ENCODE measurements around the gene COP1. TPM values are rescaled to one million over a fixed set of nuclear protein-coding genes. Genes with fewer than 3 reads are reported as not detected.
A peak's percentile ranks its signal among the peaks of the same experiment; 100 is the strongest.

The COP1 gene
- total and polyA plus RNA-seq, 2 of the 13 experiments (the other 11 are each of a cell fraction or from before 2014, with no cell fraction given), result 20.5 to 51.3 TPM

DNA sequence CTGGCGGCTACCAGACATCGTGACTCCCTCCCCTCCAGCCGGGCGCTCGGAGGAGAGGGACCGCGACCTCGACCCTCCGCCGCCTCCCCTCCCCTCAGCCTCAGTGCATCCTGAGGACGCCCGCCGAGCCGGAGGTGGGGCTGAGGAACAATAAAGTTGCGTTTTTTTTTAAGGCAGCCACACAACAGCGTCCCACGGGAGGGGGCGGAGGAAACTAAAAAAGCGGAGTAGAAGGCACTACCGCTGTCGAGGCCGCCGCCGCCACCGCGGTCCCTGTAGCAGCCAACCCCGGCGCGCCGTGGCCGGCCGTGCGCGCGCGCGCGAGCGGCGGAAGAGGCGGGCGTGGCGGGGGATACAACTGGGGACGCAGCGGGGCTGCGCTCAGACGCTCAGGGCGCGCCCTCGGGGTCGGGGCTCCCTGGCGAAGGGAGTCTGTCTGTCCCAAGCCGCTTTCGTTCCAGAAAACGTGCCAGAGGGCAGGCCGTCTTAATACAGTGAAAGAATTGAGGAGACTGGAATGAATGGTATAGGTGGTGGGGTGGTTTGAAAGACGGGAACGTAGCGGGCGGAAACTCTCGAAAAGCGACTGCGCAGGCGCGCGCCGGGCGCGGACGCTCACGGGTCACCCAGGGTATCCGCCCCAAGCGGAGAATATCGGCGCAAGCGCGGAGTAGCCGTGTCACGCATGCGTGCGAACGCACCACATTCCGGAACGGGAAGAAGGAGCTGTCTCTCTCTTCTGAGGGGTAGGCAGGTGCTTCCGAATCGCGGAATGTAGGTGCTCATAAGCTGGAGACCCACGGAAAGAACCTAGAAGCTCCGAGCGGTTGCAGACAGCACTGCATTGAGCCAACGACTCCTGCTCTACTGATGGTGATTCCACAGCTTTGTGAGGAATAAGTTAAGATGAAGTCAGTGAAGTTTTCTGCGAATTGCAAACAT lies at the start of gene COP1 (continued):
- TF ChIP-seq AHDC1 (CRISPR knock-in tag; IDR thresholded peaks at IDR 0.05; ENCODE audit: borderline replicate concordance) (peak; percentile 64; the same call in 1 of the 2 replicates), BORCS8-MEF2B (CRISPR knock-in tag; IDR thresholded peaks at IDR 0.05) (0 out of 2 replicates have a peak, but pooled peaks have one; percentile 23), CEBPG (CRISPR knock-in tag; IDR thresholded peaks at IDR 0.05) (no peak), ZNF552 (CRISPR knock-in tag; IDR thresholded peaks at IDR 0.05; ENCODE audit: borderline replicate concordance) (no peak), CBFB (CRISPR knock-in tag; IDR thresholded peaks at IDR 0.05) (no peak), THAP8 (CRISPR knock-in tag; IDR thresholded peaks at IDR 0.05; ENCODE audit: borderline replicate concordance) (no peak), RBM22 (optimal IDR thresholded peaks at IDR 0.05; ENCODE audit: low read length) (no peak), MTA3 (CRISPR knock-in tag; IDR thresholded peaks at IDR 0.05) (no peak), SP2 (CRISPR knock-in tag; IDR thresholded peaks at IDR 0.05) (peak; percentile 86), JUN (CRISPR knock-in tag; IDR thresholded peaks at IDR 0.05) (no peak), RFX3 (CRISPR knock-in tag; IDR thresholded peaks at IDR 0.05) (peak; percentile 31; the same call in 1 of the 2 replicates), MAZ (IDR thresholded peaks at IDR 0.05; ENCODE audit: borderline replicate concordance, low read depth, low read length) (no peak), MAZ (CRISPR knock-in tag; IDR thresholded peaks at IDR 0.05; ENCODE audit: low read depth) (peak; percentile 34), ELF3 (CRISPR knock-in tag; IDR thresholded peaks at IDR 0.05) (no peak), MXD4 (CRISPR knock-in tag; IDR thresholded peaks at IDR 0.05) (peak; percentile 70; the same call in 1 of the 2 replicates), ZFP91 (CRISPR knock-in tag; IDR thresholded peaks at IDR 0.05; ENCODE audit: borderline replicate concordance) (no peak), SMARCE1 (IDR thresholded peaks at IDR 0.05; ENCODE audit: borderline replicate concordance) (no peak), MATR3 (CRISPR knock-in tag; IDR thresholded peaks at IDR 0.05) (no peak), SMAD9 (CRISPR knock-in tag; IDR thresholded peaks at IDR 0.05) (no peak), ZNF781 (CRISPR knock-in tag; IDR thresholded peaks at IDR 0.05; ENCODE audit: borderline replicate concordance, not compliant biosample characterization) (peak; percentile 63), ZFP36 (IDR thresholded peaks at IDR 0.05; ENCODE audit: borderline replicate concordance, low read depth, low read length, partially characterized antibody) (no peak), ZMYM3 (CRISPR knock-in tag; IDR thresholded peaks at IDR 0.05) (no peak), ZNF354B (CRISPR knock-in tag; IDR thresholded peaks at IDR 0.05) (peak; percentile 36; the same call in 1 of the 2 replicates)

Measured in HepG2 (cell line).